HEK293 (cell line): ENCODE results near the gene SLC66A2.

Source experiments
- GFI1B ChIP-seq: fragments of 450-650 bp; formaldehyde crosslinking; IDR thresholded peaks from 2 replicates; pipeline ENCODE4 v1.5.1; 2016; ENCODE audit warnings: missing biosample characterization, missing genetic modification characterization
- IKZF3 ChIP-seq: fragments of 450-650 bp; IDR thresholded peaks from 2 replicates; pipeline ENCODE4 v1.5.0; 2018; ENCODE audit warnings: missing biosample characterization, mild to moderate bottlenecking, missing genetic modification characterization, moderate library complexity
- KLF1 ChIP-seq: fragments of 450-650 bp; formaldehyde crosslinking; IDR thresholded peaks from 2 replicates; pipeline ENCODE4 v1.5.1; 2016; ENCODE audit warnings: missing biosample characterization, missing genetic modification characterization
- SP2 ChIP-seq: fragments of 450-650 bp; formaldehyde crosslinking; IDR thresholded peaks from 2 replicates; pipeline ENCODE4 v1.5.1; 2016; ENCODE audit warnings: missing biosample characterization, missing genetic modification characterization
- ZNF184 ChIP-seq: fragments of 450-650 bp; IDR thresholded peaks from 2 replicates; pipeline ENCODE4 v1.5.1; 2018; ENCODE audit warnings: missing biosample characterization, mild to moderate bottlenecking, missing genetic modification characterization
- ZNF449 ChIP-seq: fragments of 450-650 bp; formaldehyde crosslinking; IDR thresholded peaks from 2 replicates; pipeline ENCODE4 v1.5.1; 2017; ENCODE audit warnings: missing biosample characterization, mild to moderate bottlenecking, missing genetic modification characterization, moderate library complexity
- TF ChIP-seq, protein P1 (sequence below): fragments of 450-650 bp; formaldehyde crosslinking; IDR thresholded peaks from 2 replicates; pipeline ENCODE4 v1.5.1; 2016; ENCODE audit warnings: missing biosample characterization, missing genetic modification characterization
- TF ChIP-seq, protein P2 (sequence below): fragments of 450-650 bp; formaldehyde crosslinking; IDR thresholded peaks from 2 replicates; pipeline ENCODE4 v1.5.1; 2016; ENCODE audit warnings: missing biosample characterization, missing genetic modification characterization

GRCh38 chr18:79954791-79955190, 3.3 kb upstream of the SLC66A2 start:
- TF ChIP-seq, protein P1, sequence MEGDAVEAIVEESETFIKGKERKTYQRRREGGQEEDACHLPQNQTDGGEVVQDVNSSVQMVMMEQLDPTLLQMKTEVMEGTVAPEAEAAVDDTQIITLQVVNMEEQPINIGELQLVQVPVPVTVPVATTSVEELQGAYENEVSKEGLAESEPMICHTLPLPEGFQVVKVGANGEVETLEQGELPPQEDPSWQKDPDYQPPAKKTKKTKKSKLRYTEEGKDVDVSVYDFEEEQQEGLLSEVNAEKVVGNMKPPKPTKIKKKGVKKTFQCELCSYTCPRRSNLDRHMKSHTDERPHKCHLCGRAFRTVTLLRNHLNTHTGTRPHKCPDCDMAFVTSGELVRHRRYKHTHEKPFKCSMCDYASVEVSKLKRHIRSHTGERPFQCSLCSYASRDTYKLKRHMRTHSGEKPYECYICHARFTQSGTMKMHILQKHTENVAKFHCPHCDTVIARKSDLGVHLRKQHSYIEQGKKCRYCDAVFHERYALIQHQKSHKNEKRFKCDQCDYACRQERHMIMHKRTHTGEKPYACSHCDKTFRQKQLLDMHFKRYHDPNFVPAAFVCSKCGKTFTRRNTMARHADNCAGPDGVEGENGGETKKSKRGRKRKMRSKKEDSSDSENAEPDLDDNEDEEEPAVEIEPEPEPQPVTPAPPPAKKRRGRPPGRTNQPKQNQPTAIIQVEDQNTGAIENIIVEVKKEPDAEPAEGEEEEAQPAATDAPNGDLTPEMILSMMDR (tag by site-specific recombination): no peak
- TF ChIP-seq ZNF184 (tag by site-specific recombination) (no peak), IKZF3 (tag by site-specific recombination) (no peak), KLF1 (tag by site-specific recombination) (no peak), GFI1B (tag by site-specific recombination) (no peak), SP2 (tag by site-specific recombination) (no peak), ZNF449 (no peak)
- TF ChIP-seq, protein P2, sequence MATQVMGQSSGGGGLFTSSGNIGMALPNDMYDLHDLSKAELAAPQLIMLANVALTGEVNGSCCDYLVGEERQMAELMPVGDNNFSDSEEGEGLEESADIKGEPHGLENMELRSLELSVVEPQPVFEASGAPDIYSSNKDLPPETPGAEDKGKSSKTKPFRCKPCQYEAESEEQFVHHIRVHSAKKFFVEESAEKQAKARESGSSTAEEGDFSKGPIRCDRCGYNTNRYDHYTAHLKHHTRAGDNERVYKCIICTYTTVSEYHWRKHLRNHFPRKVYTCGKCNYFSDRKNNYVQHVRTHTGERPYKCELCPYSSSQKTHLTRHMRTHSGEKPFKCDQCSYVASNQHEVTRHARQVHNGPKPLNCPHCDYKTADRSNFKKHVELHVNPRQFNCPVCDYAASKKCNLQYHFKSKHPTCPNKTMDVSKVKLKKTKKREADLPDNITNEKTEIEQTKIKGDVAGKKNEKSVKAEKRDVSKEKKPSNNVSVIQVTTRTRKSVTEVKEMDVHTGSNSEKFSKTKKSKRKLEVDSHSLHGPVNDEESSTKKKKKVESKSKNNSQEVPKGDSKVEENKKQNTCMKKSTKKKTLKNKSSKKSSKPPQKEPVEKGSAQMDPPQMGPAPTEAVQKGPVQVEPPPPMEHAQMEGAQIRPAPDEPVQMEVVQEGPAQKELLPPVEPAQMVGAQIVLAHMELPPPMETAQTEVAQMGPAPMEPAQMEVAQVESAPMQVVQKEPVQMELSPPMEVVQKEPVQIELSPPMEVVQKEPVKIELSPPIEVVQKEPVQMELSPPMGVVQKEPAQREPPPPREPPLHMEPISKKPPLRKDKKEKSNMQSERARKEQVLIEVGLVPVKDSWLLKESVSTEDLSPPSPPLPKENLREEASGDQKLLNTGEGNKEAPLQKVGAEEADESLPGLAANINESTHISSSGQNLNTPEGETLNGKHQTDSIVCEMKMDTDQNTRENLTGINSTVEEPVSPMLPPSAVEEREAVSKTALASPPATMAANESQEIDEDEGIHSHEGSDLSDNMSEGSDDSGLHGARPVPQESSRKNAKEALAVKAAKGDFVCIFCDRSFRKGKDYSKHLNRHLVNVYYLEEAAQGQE (tag by site-specific recombination): no peak
